Ovary (tissue), 9 donors: ENCODE results near the gene RAD52. TPM values are rescaled to one million over a fixed set of nuclear protein-coding genes. Genes with fewer than 3 reads are reported as not detected.

Experiments used
- DNase-seq, 5 donors: peaks; one replicate each; pipeline ENCODE4 v3.0.0-alpha.2; 2019 to 2020
- H3K27ac ChIP-seq, 2 donors: fragments of 200-600 bp; one replicate each; pipeline versions ENCODE4 v1.5.1 to v1.8.0; 2019 to 2022
- H3K27me3 ChIP-seq: fragments of 200-600 bp; one replicate; pipeline ENCODE4 v1.8.0; 2022
- H3K36me3 ChIP-seq: fragments of 200-600 bp; sonication (generic); one replicate; pipeline ENCODE4 v1.5.1; 2019
- H3K4me1 ChIP-seq: one replicate; pipeline ENCODE4 v1.8.1; 2013; ENCODE audit warnings: mild to moderate bottlenecking, moderate library complexity; ENCODE audit not compliant: insufficient read depth
- H3K4me3 ChIP-seq: fragments of 200-600 bp; sonication (generic); one replicate; pipeline ENCODE4 v1.5.1; 2017
- H3K9me3 ChIP-seq, 2 donors: fragments of 200-600 bp in 1 of 2; sonication (generic) in 1 of 2; one replicate each; pipeline versions ENCODE4 v1.5.1 to v1.8.1; 2013 to 2019; ENCODE audit warnings: mild to moderate bottlenecking in 1 of 2, moderate library complexity in 1 of 2
- CTCF ChIP-seq, 3 donors: fragments of 450-650 bp in 2 of 3; fragments of 200-600 bp in 1 of 3; IDR thresholded peaks; one replicate each; pipeline versions ENCODE4 v1.5.1 to v1.8.0; 2016 to 2022; ENCODE audit warnings: antibody characterized with exemption in 3 of 3, mild to moderate bottlenecking in 1 of 3
- EP300 ChIP-seq: sonication (generic); formaldehyde crosslinking; IDR thresholded peaks from one replicate; pipeline ENCODE4 v1.6.1; 2017; ENCODE audit warnings: antibody characterized with exemption
- POLR2A ChIP-seq: fragments of 450-650 bp; IDR thresholded peaks from one replicate; pipeline ENCODE4 v1.6.1; 2017; ENCODE audit warnings: antibody characterized with exemption, mild to moderate bottlenecking, moderate library complexity
- WGBS, 3 donors: extraction: QIAGEN DNeasy Blood & Tissue Kit in 1 of 3; methylation state at CpG; one replicate each; pipeline versions ENCODE4 v1.1.5 to v1.1.7; 2013 to 2017; 5-methylcytosine and 5-hydroxymethylcytosine counted together
- intact Hi-C, 4 donors: fragments of 100-400 bp; cut with DNase I; formaldehyde crosslinking; loops; one replicate each; pipeline versions ENCODE4 v1.11.0 to v1.15.1; 2022 to 2023
- polyA plus RNA-seq, 2 donors: library from polyadenylated mRNA; stranded (reverse); fragments of 200-250 nt in 1 of 2; fragments of 350-450 nt in 1 of 2; fragmentation: Illumina TruSeq in 1 of 2; extraction: RNeasy Lipid Tissue Mini Kit (QIAGEN cat#74804) in 1 of 2; gene quantifications; one replicate each; pipeline ENCODE4 v1.2.3, GENCODE V29; 2013 to 2014
- total RNA-seq, 7 donors: library from RNA; depleted of rRNA in 2 of 7; stranded (reverse); fragments of >200 nt in 2 of 7; fragmentation: NEBNext Ultra II Directional in 3 of 7; extraction: Animal tissue kit (Norgen Biotek cat#: 25700) in 3 of 7; gene quantifications; one replicate each; pipeline versions ENCODE4 v1.1.0 to v1.2.4, GENCODE V29; 2016 to 2023
- donor health status: DM: no; HTN: no; CAD: no; lungs with moderate emphysema.
- donor health status: DM: no; HTN: no; CAD: no.
- donor health status: Bipolar disorder and iron deficiency.
- donor health status: DM: yes; HTN: yes; CAD: no.
- donor health status: DM: no; HTN: no; CAD: no.
- donor health status: DM: yes; HTN: yes; CAD: no.

Gene RAD52
- total and polyA plus RNA-seq, 9 donors, result 8.9 to 20.2 (median 13.0) TPM

GRCh38 chr12:916712-917445 is 32.6 kb downstream of the RAD52 start:
- TF ChIP-seq CTCF (IDR thresholded peaks at IDR 0.05) (no peak), EP300 (no peak), POLR2A (no peak)
- WGBS, 3 donors, result 88 to 91% (median 89%) methylated on average over 23 of the region's 23 CpGs
- no peak for DNase-seq
- no peaks in the 10 kb centered on the region for H3K9me3 ChIP-seq
- no peaks in the 10 kb centered on the region for H3K27me3 ChIP-seq
- no peak overlapping the region for H3K4me3 ChIP-seq
- H3K27ac ChIP-seq, result no peak overlapping the region
- intact Hi-C loops, result no loop called here
- H3K4me1 ChIP-seq, result peaks cover 3% of the 10 kb centered on the region
- H3K36me3 ChIP-seq, result no peaks in the 10 kb centered on the region

- Histone ChIP-seq H3K4me3 (no peak overlapping the region), H3K36me3 (no peaks in the 10 kb centered on the region), H3K9me3 (no peaks in the 10 kb centered on the region), H3K27me3 (no peaks in the 10 kb centered on the region), H3K4me1 (peaks cover 3% of the 10 kb centered on the region), H3K27ac (no peak overlapping the region)
- no peak for DNase-seq
- TF ChIP-seq CTCF (IDR thresholded peaks at IDR 0.05) (no peak), POLR2A (no peak), EP300 (no peak)
- intact Hi-C loops, result no loop called here
- 93 to 94% (median 93%) methylated on average over 27 of the region's 27 CpGs for WGBS, 3 donors
Measured at GRCh38 chr12:916240-916639, 33.3 kb downstream of the RAD52 start.

GRCh38 chr12:915090-915489 is 34.4 kb downstream of the RAD52 start:
- Histone ChIP-seq H3K27me3 (no peaks in the 10 kb centered on the region), H3K4me3 (no peak overlapping the region), H3K9me3 (no peaks in the 10 kb centered on the region), H3K36me3 (no peaks in the 10 kb centered on the region), H3K27ac (no peak overlapping the region), H3K4me1 (peaks cover 3% of the 10 kb centered on the region)
- TF ChIP-seq CTCF (IDR thresholded peaks at IDR 0.05) (no peak), POLR2A (no peak), EP300 (no peak)
- WGBS, 3 donors, result 66 to 72% (median 69%) methylated on average over 5 of the region's 5 CpGs
- no peak for DNase-seq
- intact Hi-C loops, result no loop called here

GRCh38 chr12:913919-914698 is 35.4 kb downstream of the RAD52 start:
- 50 to 71% (median 51%) methylated on average over 15 of the region's 15 CpGs for whole genome bisulfite sequencing, 3 donors
- TF ChIP-seq EP300, result no peak
- no peak for TF ChIP-seq CTCF (IDR thresholded peaks at IDR 0.05)
- no peak for TF ChIP-seq POLR2A
- H3K4me1 ChIP-seq, result peaks cover 3% of the 10 kb centered on the region
- no peaks in the 10 kb centered on the region for H3K9me3 ChIP-seq
- peak overlapping the region; percentile 24 to 47 for H3K27ac ChIP-seq
- DNase-seq, result peak in 2 of 5 donors; percentile 24 to 49
- no peaks in the 10 kb centered on the region for H3K36me3 ChIP-seq
- intact Hi-C loops, result no loop called here
- no peak overlapping the region for H3K4me3 ChIP-seq
- no peaks in the 10 kb centered on the region for H3K27me3 ChIP-seq
